Measurements from ENCODE around the gene YWHAQ. TPM values are rescaled to one million over a fixed set of nuclear protein-coding genes. Genes with fewer than 3 reads are reported as not detected.

Gene YWHAQ
- total and polyA plus RNA-seq, 2 of the 4 experiments (the other 2 are of a cell fraction) = 196 to 255 TPM

GRCh38 chr2:9648821-9649220 is 18.0 kb upstream of the YWHAQ start:
- Histone ChIP-seq H4K8ac (ENCODE audit: low read depth in 2 of 2, low read length in 2 of 2) (no peak overlapping the region), H3K4me2 (ENCODE audit: low read depth, low read length) (no peak overlapping the region), H3K4me1 (ENCODE audit: control insufficient read depth, insufficient read depth, low read length) (peaks cover 2% of the 10 kb centered on the region; the same call in 1 of the 2 replicates), H3K9me1 (ENCODE audit: insufficient read depth, low read length) (peaks cover 5% of the 10 kb centered on the region; the same call in 1 of the 2 replicates), H3K36me3 (ENCODE audit: control insufficient read depth, insufficient read depth, low read length) (no peaks in the 10 kb centered on the region), H3K9ac (ENCODE audit: low read depth, low read length) (no peak overlapping the region), H2BK15ac (ENCODE audit: low read depth, low read length) (no peak overlapping the region), H3K27me3 (ENCODE audit: control insufficient read depth, insufficient read depth, low read length) (peaks cover 12% of the 10 kb centered on the region), H3K14ac (replicated peaks; ENCODE audit: low read depth, low read length) (no peak overlapping the region), H3K79me1 (ENCODE audit: low read depth in 1 of 2, low read length in 2 of 2) (no peaks in the 10 kb centered on the region), H2BK20ac (ENCODE audit: low read depth, low read length) (no peak overlapping the region), H3K4ac (ENCODE audit: low read depth, low read length) (no peak overlapping the region), H4K5ac (ENCODE audit: low read depth, low read length) (no peak overlapping the region), H3K4me3 (ENCODE audit: insufficient read depth, low read depth, low read length) (no peak overlapping the region), H3K56ac (ENCODE audit: extremely low read depth, insufficient read depth, low read length) (no peak overlapping the region), H4K20me1 (ENCODE audit: insufficient read depth, low read length) (no peaks in the 10 kb centered on the region), H3K18ac (ENCODE audit: low read depth, low read length) (no peak overlapping the region), H2BK120ac (ENCODE audit: low read depth, low read length) (no peak overlapping the region), H3K27ac (ENCODE audit: insufficient read depth, low read length) (no peak overlapping the region), H2AFZ (replicated peaks; ENCODE audit: low read length, poor library complexity) (no peak overlapping the region), H4K91ac (ENCODE audit: insufficient read depth, low read depth, low read length) (no peak overlapping the region), H3K23ac (ENCODE audit: low read depth, low read length) (no peak overlapping the region), H2BK5ac (ENCODE audit: low read depth, low read length, poor library complexity, severe bottlenecking) (no peak overlapping the region), H2AK5ac (ENCODE audit: low read depth, low read length) (0 out of 2 replicates have a peak overlapping the region, but pooled peaks have one; percentile 14), H2AK9ac (replicated peaks; ENCODE audit: low read depth, low read length, poor library complexity) (no peak overlapping the region), H3K9me3 (ENCODE audit: control insufficient read depth, insufficient read depth, low read length) (no peaks in the 10 kb centered on the region)
- dilution Hi-C loops (cut with HindIII; ENCODE audit: low sequenced_read_pairs, unreplicated experiment) (no loop called here), intact Hi-C loops (cut with micrococcal nuclease) (no loop called here), in situ Hi-C loops (cut with MboI; ENCODE audit: low sequenced_read_pairs) (no loop called here)
- CTCF ChIA-PET = no interaction called here
- no TSS peak for BruUV-seq (replicated peaks)
- POLR2A ChIA-PET (ENCODE audit: unreplicated experiment) = no interaction called here
- WGBS, 2 experiments (ENCODE audit: extremely low coverage in 2 of 2, insufficient read length in 1 of 2) = 60% methylated on average over 1 of the region's 10 CpGs; no CpG with 5 or more reads in 1 of the 2 experiments
- no peak for TF ChIP-seq CEBPB (IDR thresholded peaks at IDR 0.05; ENCODE audit: low read depth, low read length)
- TF ChIP-seq FOS (IDR thresholded peaks at IDR 0.05; ENCODE audit: low read depth, low read length) = no peak
- no peak for TF ChIP-seq MAFK (IDR thresholded peaks at IDR 0.05; ENCODE audit: low read depth, low read length)
- TF ChIP-seq POLR2A (IDR thresholded peaks at IDR 0.05; ENCODE audit: low read depth, low read length) = no peak
- TF ChIP-seq, protein P1, sequence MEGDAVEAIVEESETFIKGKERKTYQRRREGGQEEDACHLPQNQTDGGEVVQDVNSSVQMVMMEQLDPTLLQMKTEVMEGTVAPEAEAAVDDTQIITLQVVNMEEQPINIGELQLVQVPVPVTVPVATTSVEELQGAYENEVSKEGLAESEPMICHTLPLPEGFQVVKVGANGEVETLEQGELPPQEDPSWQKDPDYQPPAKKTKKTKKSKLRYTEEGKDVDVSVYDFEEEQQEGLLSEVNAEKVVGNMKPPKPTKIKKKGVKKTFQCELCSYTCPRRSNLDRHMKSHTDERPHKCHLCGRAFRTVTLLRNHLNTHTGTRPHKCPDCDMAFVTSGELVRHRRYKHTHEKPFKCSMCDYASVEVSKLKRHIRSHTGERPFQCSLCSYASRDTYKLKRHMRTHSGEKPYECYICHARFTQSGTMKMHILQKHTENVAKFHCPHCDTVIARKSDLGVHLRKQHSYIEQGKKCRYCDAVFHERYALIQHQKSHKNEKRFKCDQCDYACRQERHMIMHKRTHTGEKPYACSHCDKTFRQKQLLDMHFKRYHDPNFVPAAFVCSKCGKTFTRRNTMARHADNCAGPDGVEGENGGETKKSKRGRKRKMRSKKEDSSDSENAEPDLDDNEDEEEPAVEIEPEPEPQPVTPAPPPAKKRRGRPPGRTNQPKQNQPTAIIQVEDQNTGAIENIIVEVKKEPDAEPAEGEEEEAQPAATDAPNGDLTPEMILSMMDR (conservative IDR thresholded peaks at IDR 0.05; ENCODE audit: low read depth, low read length) = no peak
- no peak for TF ChIP-seq NFE2L2 (IDR thresholded peaks at IDR 0.05; ENCODE audit: low read depth, low read length)
- no peak for TF ChIP-seq RAD21 (IDR thresholded peaks at IDR 0.05; ENCODE audit: low read length)
- ATAC-seq (ENCODE audit: low read depth) (no peak), DNase-seq (no peak)
